GM18867 (cell line): ENCODE data around the gene C22orf23.
"Not testable (repeated sequence)": the region's sequence is repeated elsewhere in the genome, so short reads cannot be mapped to it uniquely, and the experiment has no call there.

Source experiments
- ATAC-seq: cut with Tn5 transposase; IDR thresholded peaks from one replicate; pipeline ENCODE4 v1.9.1; 2021; ENCODE audit warnings: mild to moderate bottlenecking, moderate library complexity; ENCODE audit not compliant: unreplicated experiment

The C22orf23 gene

GRCh38 chr22:37982938-37983859 is 29.8 kb upstream of the C22orf23 start:
- no peak for ATAC-seq

DNA sequence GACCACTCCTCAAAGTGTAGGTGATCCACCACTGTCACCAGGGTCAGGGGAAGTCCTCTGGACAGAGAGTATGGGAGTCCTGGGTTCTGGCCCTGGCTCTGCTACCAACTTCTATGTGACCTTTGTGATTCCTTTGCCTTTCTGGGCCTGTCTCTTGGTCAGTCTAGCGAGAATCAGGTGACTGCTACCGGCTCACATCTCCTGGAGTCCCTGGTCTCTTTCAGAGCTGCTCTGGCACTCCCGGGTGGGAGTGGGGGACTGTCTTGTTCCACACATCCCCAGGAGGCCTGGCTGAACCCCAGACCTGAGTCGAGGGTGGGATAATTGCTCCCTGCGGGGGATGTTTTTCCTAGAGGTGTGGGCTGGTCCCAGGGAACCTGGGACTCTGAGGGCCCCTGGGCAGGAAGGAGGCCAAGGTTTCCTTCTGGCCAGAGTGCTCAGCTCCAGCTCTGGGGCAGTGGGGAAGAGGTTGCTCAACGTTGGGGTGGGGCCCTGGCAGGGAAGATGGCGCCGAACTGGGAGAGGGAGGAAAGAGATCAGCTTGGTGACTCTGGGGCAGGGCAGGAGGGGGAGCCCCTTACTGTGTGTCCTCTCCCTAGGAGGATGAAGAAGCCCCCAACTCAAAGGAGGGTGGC is 28.9 kb upstream of the C22orf23 start:
- ATAC-seq, result no peak

DNA sequence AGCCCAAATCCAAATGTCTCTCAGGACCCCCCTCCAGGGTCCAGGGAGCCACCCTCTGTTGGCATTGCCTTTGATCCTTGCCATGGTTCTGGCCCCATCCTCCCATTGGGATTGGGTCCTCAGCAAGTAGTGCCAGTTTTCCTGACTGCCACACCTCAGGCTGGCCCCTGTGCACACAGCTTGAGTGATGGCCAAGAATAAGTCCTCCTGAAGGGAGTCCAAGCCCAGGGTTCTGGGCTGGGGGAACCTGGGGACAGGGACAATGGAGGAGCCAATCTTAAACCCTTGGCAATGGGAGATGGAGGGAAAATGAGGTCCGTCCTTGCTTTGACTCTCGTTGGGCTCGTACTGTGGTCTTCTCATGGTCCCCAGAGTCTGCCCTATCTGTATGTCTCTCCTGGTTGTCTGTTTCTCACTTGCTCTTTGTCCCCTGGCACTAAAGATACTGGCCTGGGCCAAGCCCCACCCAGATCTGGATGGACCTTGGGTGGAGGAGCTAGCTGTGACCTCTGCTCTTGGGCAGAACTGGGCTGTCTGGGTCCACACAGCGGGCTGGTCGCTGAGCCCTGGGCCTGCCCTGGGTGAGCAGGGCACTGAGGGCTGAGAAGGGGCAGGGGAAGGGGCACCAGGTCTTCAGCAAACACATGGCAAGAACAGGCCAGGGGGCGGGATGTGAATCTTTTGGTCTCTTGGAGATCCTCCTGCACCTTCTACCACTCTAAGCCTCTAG is 28.0 kb upstream of the C22orf23 start:
- ATAC-seq, result no peak

- ATAC-seq, result no peak
These were observed 26.4 kb upstream of the C22orf23 start for GRCh38 chr22:37979782-37980181.

- ATAC-seq, result no peak
These were observed 23.1 kb upstream of the C22orf23 start for GRCh38 chr22:37976547-37976946.

GRCh38 chr22:37976022-37976421 is 22.6 kb upstream of the C22orf23 start:
- ATAC-seq, result not testable (repeated sequence)

- no peak for ATAC-seq
These were observed 21.8 kb upstream of the C22orf23 start for GRCh38 chr22:37975153-37975552.

DNA sequence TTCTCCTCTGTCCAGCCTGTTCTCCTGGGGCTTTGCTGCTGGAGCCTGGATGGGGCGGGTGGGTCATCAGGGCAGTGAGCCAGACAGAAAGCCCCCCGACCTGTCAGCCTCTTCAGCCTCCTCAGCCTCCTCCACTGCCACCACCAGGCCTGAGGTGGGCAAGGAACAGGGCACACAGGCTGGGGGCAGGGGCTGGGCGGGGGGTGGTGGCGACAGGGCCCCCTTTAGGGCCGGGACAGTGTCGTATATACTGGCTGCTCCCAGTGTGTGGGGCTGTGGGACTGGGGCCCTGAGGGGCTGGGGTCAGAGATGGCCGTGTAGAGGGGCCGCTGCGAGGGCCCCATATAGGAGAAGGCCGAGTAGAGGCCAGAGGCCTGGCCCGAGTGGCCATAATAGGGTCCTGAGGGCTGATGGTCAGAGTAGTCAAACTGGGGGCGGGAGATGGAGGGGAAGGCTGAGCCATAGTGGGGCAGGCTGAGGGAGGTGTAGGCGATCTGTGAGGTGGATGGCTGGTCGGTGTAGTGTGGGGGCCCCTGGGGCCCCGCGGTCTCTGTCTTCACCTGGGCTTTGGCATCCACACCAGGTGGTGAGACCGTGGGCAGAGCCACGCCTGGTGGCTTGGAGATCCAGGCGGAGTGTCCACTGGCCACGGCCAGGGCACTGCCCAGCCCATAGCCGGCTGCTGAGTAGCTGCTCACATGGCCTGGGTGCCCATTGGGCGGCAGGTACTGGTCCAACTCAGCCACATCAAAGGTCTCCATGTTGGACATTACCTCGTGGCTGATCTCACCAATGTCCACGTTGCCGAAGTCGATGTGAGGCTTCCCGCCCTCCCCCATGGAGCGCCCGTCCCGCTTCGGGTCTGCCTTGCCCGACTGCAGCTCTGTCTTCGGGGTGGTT is 20.1 kb upstream of the C22orf23 start:
- no peak for ATAC-seq

- ATAC-seq, result no peak
These were observed 19.1 kb upstream of the C22orf23 start for GRCh38 chr22:37972527-37972926.

DNA sequence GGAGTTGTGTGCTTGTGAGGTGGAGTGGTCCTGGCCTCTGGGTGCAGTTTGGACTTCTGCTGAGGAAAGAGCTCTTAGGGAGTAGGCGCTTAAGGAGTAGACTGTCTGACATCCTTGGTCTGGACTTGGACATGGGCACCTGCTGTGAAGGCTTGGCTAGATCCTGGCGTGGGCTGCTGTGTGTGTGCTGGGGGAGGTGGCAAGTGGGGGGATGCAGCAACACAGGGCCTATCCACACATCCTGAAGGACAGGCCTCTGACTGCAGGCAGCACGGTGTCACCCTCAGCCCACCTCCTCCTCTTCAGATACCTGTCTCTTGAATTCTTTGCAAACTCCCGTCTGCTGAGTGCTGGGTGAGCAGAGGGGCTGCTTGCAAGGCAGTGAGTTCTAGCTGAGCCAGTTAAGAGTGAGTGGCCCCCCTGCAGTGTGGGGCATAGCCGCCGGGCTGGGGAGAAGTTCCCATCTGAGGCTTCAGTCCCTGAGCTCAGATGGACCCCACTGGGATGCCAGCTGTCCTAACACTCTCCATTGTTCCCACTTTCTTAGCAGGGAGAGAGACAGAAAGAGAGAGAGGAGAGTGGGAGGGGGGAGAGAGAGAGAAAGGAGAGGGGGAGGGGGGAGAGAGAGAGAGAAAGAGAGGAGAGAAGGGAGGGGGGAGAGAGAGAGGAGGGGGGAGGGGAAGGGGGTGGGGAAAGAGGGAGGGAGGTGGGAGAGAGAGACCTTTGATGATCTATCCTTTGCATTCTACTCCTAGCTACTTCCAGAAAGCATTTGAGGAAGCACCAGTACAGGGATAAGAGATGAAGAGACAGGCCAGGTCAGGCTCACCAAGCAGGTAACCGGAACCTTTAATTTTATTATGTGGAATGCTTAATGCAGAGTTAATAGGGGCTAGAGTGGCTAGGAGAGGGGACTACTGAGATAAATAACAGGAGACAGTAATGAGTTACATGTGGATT is 18.4 kb upstream of the C22orf23 start:
- ATAC-seq, result no peak

- ATAC-seq, result no peak
These were observed 17.5 kb upstream of the C22orf23 start for GRCh38 chr22:37970864-37971263.

DNA sequence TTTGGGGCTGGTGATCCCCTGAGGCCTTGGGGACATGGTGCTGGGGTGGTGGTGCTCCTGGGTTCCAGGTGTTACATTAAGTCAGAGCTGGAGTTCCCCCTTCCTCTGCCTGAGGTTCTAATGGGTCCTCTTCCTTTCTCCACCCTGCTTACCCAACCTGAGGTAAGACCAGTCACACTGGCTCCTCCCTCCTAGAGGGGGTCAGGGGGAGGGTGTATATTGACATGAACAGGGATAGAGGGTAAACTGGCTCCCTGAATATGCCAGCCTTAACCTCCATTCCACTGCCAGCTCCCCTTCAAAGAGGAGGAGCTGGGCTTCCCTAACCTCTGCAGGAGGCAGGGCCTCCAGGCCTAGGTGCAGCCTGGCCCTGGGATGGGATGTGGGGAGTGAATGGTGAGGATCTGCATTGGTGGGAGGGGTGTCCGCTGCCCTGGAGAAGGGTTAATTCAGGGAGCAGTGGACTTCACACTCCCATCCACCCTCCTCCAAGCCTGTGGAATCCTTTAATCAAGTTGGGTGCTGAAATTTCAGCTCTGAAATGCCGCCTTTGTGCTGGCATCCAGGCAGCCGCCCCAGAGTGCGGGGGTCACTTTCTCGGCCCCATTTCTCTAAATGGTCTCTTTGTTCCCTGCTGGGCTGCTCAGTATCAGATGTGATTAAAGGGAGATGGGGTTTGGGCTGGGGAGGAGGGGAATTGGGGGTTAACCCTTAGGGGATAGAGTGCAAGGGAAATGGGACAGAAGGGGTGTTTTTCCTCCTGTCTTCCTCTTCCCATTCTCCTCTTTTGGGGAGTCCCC is 15.3 kb upstream of the C22orf23 start:
- ATAC-seq, result no peak

DNA sequence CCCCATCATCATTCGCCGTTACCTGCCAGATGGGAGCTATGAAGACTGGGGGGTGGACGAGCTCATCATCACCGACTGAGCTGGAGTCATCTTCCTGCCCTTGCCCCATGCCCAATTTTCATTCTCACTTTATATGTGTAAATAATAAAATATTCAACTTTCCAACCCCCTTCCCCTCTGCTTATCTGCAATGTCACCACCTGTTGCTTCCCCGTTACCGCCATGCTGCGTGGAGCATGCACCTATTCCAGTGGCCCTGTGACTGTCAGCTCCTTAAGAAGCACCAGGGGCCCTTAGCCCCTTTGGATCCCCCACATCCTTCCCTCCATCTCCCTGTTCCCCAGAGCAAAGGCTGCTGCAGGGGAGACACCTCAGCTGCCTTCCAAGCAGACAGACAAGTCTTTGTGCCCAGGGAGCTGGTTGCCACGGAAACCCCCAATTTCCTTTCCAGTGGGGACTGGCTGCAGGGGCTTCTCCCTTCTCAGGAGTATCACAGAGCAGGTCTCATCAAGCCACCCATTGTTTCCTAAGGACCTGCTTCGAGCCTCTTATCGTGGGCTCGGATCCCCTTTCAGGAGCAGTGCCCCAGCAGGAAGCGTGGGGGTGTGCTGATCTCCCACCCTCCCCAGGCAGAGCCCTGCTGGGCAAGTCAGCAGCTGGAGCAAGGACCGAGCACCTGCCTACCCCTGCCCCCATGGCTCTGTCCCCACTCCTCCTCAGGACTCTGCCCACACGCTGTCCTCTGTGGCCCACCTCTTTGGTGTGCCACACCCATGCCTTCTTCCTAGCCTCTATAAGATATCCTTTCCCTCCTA is 14.4 kb upstream of the C22orf23 start:
- ATAC-seq, result no peak

DNA sequence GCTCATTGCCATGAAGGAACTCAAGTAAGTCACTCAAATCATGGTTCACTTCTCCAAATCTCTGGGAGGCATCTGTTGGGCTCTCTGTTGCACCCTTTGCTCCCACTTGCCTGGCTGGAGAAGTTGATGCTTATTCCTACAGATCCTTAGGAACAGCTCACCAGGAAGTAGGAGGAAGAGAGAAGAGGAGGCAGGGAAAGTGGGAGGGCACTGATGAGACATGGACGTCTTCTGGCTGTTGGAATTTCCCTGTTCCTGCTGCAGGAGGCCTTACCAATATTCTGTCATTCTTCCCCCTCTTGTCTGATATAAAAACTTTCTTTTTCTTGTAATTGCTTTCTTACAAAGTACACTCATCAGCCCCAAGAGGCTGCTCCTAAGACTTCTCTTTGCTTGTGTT is 13.7 kb upstream of the C22orf23 start:
- ATAC-seq, result no peak

DNA sequence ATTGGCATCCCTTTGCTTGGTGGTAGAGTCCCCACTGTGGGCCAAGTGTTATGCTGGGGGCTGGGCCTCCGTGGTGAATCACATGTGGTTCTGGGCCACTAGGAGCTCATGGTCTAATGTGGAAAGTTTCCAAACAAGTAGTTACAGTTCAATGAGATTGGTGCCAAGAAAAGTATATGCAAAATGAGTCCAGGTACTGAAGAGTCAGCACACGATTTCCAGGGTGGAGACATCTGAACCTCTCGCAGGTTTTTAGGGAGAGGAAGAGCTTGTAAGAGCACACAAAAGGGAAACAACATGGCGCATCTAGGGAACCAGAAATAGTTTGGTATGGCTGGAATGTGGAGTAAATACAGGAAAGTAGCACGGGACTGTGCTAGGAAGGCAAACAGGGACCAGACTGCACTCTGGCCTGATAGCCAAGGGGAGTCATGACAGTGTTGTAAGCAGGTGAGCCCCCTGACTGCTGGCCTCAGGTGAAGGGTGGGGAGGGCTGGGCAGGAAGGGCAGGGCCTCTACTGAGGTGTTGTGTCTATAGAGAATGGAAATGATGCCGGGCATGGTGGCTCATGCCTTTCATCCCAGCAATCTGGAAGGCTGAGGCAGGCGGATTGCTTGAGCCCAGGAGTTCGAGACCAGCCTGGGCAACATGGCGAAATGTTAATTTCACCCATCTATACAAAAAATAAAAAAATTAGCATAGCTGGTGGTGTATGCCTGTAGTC is 12.7 kb upstream of the C22orf23 start:
- ATAC-seq, result no peak

GRCh38 chr22:37961062-37961461 is 7.7 kb upstream of the C22orf23 start:
- ATAC-seq, result no peak

DNA sequence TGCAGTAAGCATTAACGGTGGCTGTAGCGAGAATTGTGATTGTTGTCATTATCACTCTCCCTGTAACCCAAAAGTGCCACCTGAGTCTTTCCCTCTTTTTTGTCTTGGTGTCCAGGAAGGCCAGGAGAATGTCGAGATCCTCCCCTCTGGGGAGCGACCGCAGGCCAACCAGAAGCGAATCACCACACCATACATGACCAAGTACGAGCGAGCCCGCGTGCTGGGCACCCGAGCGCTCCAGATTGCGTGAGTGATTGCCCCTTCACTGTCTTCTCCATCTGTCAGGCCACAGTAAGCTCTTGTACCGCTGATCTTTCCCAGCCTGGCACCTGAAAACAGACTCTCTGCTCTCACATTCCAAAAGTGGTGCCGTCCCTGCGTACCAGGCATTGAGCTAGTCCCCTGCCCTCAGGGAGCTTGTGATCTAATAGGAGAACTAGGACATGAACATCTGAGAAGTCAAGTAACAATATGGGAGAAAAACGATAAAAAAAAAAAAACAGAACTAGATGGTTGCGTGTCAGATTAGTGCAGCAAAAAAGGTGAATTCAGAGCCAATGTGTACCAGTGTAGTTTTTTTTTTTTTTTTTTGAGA is 5.9 kb upstream of the C22orf23 start:
- ATAC-seq, result no peak
